Tibial nerve (tissue), 4 donors: ENCODE measurements around the gene ABI1. TPM values are rescaled to one million over a fixed set of nuclear protein-coding genes. Genes with fewer than 3 reads are reported as not detected.

ENCODE experiments used
- DNase-seq, 2 donors: peaks; one replicate each; pipeline ENCODE4 v3.0.0-alpha.2; 2019; ENCODE audit warnings: low spot score in 2 of 2
- H3K27ac ChIP-seq, 4 donors: fragments of 200-600 bp; sonication (generic) in 3 of 4; one replicate each; pipeline ENCODE4 v1.5.1; 2017 to 2019; ENCODE audit warnings: mild to moderate bottlenecking in 1 of 4
- H3K27me3 ChIP-seq, 2 donors: fragments of 200-600 bp; sonication (generic) in 1 of 2; one replicate each; pipeline versions ENCODE4 v1.5.1 to v1.6.0; 2017 to 2019
- H3K36me3 ChIP-seq, 3 donors: fragments of 200-600 bp; sonication (generic); one replicate each; pipeline ENCODE4 v1.5.1; 2018 to 2019
- H3K4me1 ChIP-seq, 4 donors: fragments of 200-600 bp; sonication (generic) in 3 of 4; one replicate each; pipeline ENCODE4 v1.5.1; 2017 to 2019
- H3K4me3 ChIP-seq, 4 donors: fragments of 200-600 bp; sonication (generic) in 3 of 4; one replicate each; pipeline ENCODE4 v1.5.1; 2017 to 2019; ENCODE audit warnings: mild to moderate bottlenecking in 1 of 4, moderate library complexity in 1 of 4
- H3K9me3 ChIP-seq, 4 donors: fragments of 200-600 bp; sonication (generic) in 3 of 4; one replicate each; pipeline ENCODE4 v1.5.1; 2017 to 2019
- CTCF ChIP-seq, 5 experiments: fragments of 200-600 bp in 3 of 5; fragments of 450-650 bp in 2 of 5; sonication (generic) in 3 of 5; IDR thresholded peaks; one replicate each; pipeline ENCODE4 v1.5.1; 2016 to 2019; ENCODE audit warnings: antibody characterized with exemption in 5 of 5, mild to moderate bottlenecking in 3 of 5, moderate library complexity in 2 of 5
- EP300 ChIP-seq, 2 donors: sonication (generic); formaldehyde crosslinking; IDR thresholded peaks; one replicate each; pipeline ENCODE4 v1.6.1; 2017; ENCODE audit warnings: antibody characterized with exemption in 2 of 2, mild to moderate bottlenecking in 1 of 2
- POLR2A ChIP-seq, 2 donors: fragments of 450-650 bp; IDR thresholded peaks; one replicate each; pipeline ENCODE4 v1.6.1; 2017; ENCODE audit warnings: antibody characterized with exemption in 2 of 2, mild to moderate bottlenecking in 2 of 2, moderate library complexity in 2 of 2
- WGBS, 2 donors: methylation state at CpG; one replicate each; pipeline ENCODE4 v1.1.5; 2018; 5-methylcytosine and 5-hydroxymethylcytosine counted together
- total RNA-seq, 4 donors: library from RNA; depleted of rRNA; stranded (reverse); fragments of >200 nt; gene quantifications; one replicate each; pipeline ENCODE4 v1.1.0, GENCODE V29; 2016

Gene ABI1
- total RNA-seq, 4 donors from 2014 or later: 25.9 to 32.1 (median 29.9) TPM

GRCh38 chr10:26810435-26811026, 50.2 kb downstream of the ABI1 start:
- WGBS, 2 donors: 78 to 81% methylated on average over 7 of the region's 7 CpGs
- Histone ChIP-seq H3K27me3 (no peaks in the 10 kb centered on the region), H3K9me3 (no peaks in the 10 kb centered on the region), H3K4me1 (peaks cover 0 to 12% (median 4%) of the 10 kb centered on the region in 4 donors), H3K27ac (no peak overlapping the region), H3K36me3 (no peaks in the 10 kb centered on the region), H3K4me3 (no peak overlapping the region)
- TF ChIP-seq CTCF (IDR thresholded peaks at IDR 0.05) (no peak), POLR2A (IDR thresholded peaks at IDR 0.05) (no peak), EP300 (IDR thresholded peaks at IDR 0.05) (no peak)
- no peak for DNase-seq

- no peak overlapping the region for H3K4me3 ChIP-seq
- no peaks in the 10 kb centered on the region for H3K27me3 ChIP-seq
- no peak overlapping the region for H3K27ac ChIP-seq
- TF ChIP-seq POLR2A (IDR thresholded peaks at IDR 0.05) (no peak), CTCF (IDR thresholded peaks at IDR 0.05) (no peak), EP300 (IDR thresholded peaks at IDR 0.05) (no peak)
- H3K4me1 ChIP-seq: peaks cover 0 to 17% (median 7%) of the 10 kb centered on the region in 4 donors
- H3K9me3 ChIP-seq: no peaks in the 10 kb centered on the region
- no peak for DNase-seq
- 100% methylated on average over 1 of the region's 1 CpG for WGBS, 2 donors
- no peaks in the 10 kb centered on the region for H3K36me3 ChIP-seq
Observed at GRCh38 chr10:26809973-26810372, 50.8 kb downstream of the ABI1 start.

- Histone ChIP-seq H3K4me3 (no peak overlapping the region), H3K27me3 (no peaks in the 10 kb centered on the region), H3K4me1 (peaks cover 0 to 30% (median 13%) of the 10 kb centered on the region in 4 donors), H3K27ac (no peak overlapping the region), H3K9me3 (no peaks in the 10 kb centered on the region), H3K36me3 (no peaks in the 10 kb centered on the region)
- TF ChIP-seq EP300 (IDR thresholded peaks at IDR 0.05) (no peak), POLR2A (IDR thresholded peaks at IDR 0.05) (no peak), CTCF (IDR thresholded peaks at IDR 0.05) (no peak)
- WGBS, 2 donors: 81% methylated on average over 4 of the region's 4 CpGs
- DNase-seq: no peak
Observed at GRCh38 chr10:26807532-26807931, 53.2 kb downstream of the ABI1 start.

- H3K27ac ChIP-seq: no peak overlapping the region
- H3K36me3 ChIP-seq: no peaks in the 10 kb centered on the region
- TF ChIP-seq CTCF (IDR thresholded peaks at IDR 0.05): no peak
- no peak for TF ChIP-seq POLR2A (IDR thresholded peaks at IDR 0.05)
- TF ChIP-seq EP300 (IDR thresholded peaks at IDR 0.05): no peak
- H3K27me3 ChIP-seq: no peaks in the 10 kb centered on the region
- no peak overlapping the region for H3K4me3 ChIP-seq
- H3K9me3 ChIP-seq: no peaks in the 10 kb centered on the region
- no peak for DNase-seq
- peaks cover 0 to 33% (median 13%) of the 10 kb centered on the region in 4 donors for H3K4me1 ChIP-seq
- WGBS, 2 donors: 67 to 79% methylated on average over 1 of the region's 1 CpG
Observed at GRCh38 chr10:26806557-26806956, 54.2 kb downstream of the ABI1 start.

- Histone ChIP-seq H3K9me3 (no peaks in the 10 kb centered on the region), H3K4me1 (peaks cover 0 to 33% (median 13%) of the 10 kb centered on the region in 4 donors), H3K27ac (no peak overlapping the region), H3K36me3 (no peaks in the 10 kb centered on the region), H3K4me3 (no peak overlapping the region), H3K27me3 (no peaks in the 10 kb centered on the region)
- TF ChIP-seq EP300 (IDR thresholded peaks at IDR 0.05) (no peak), POLR2A (IDR thresholded peaks at IDR 0.05) (no peak), CTCF (IDR thresholded peaks at IDR 0.05) (no peak)
- DNase-seq: no peak
- WGBS, 2 donors: 46 to 57% methylated on average over 2 of the region's 2 CpGs
Observed at GRCh38 chr10:26805567-26806245, 55.1 kb downstream of the ABI1 start.
